Measurements from ENCODE around the gene DHX35.

DHX35 gene

GRCh38 chr20:39052676-39053075 is 90.5 kb downstream of the DHX35 start:
- DNase-seq (ENCODE audit: extremely low read depth in 1 of 2, low read depth in 1 of 2) = no peak

- no peak for DNase-seq (ENCODE audit: extremely low read depth in 1 of 2, low read depth in 1 of 2)
Observed at GRCh38 chr20:39057143-39057542, 95.0 kb downstream of the DHX35 start.

- DNase-seq (ENCODE audit: extremely low read depth in 1 of 2, low read depth in 1 of 2) = no peak
Observed at GRCh38 chr20:39057911-39058310, 95.8 kb downstream of the DHX35 start.

- DNase-seq (ENCODE audit: extremely low read depth in 1 of 2, low read depth in 1 of 2) = no peak
Observed at GRCh38 chr20:39059036-39059435, 96.9 kb downstream of the DHX35 start.

- no peak for DNase-seq (ENCODE audit: extremely low read depth in 1 of 2, low read depth in 1 of 2)
Observed at GRCh38 chr20:39066471-39067242, 104.5 kb downstream of the DHX35 start.

GRCh38 chr20:39067526-39068216 is 105.5 kb downstream of the DHX35 start:
- DNase-seq (ENCODE audit: extremely low read depth in 1 of 2, low read depth in 1 of 2) = no peak

- DNase-seq (ENCODE audit: extremely low read depth in 1 of 2, low read depth in 1 of 2) = no peak
Observed at GRCh38 chr20:39069976-39070375, 107.8 kb downstream of the DHX35 start.

GRCh38 chr20:39070484-39071231 is 108.5 kb downstream of the DHX35 start:
- DNase-seq (ENCODE audit: extremely low read depth in 1 of 2, low read depth in 1 of 2) = no peak

- DNase-seq (ENCODE audit: extremely low read depth in 1 of 2, low read depth in 1 of 2) = no peak
Observed at GRCh38 chr20:39072132-39072531, 110.0 kb downstream of the DHX35 start.

GRCh38 chr20:39072653-39073052 is 110.5 kb downstream of the DHX35 start:
- DNase-seq (ENCODE audit: extremely low read depth in 1 of 2, low read depth in 1 of 2) = no peak

- no peak for DNase-seq (ENCODE audit: extremely low read depth in 1 of 2, low read depth in 1 of 2)
Observed at GRCh38 chr20:39075731-39076130, 113.6 kb downstream of the DHX35 start.

- DNase-seq (ENCODE audit: extremely low read depth in 1 of 2, low read depth in 1 of 2) = no peak
Observed at GRCh38 chr20:39076958-39077357, 114.8 kb downstream of the DHX35 start.

- DNase-seq (ENCODE audit: extremely low read depth in 1 of 2, low read depth in 1 of 2) = no peak
Observed at GRCh38 chr20:39080326-39080725, 118.2 kb downstream of the DHX35 start.

GRCh38 chr20:39081255-39081654 is 119.1 kb downstream of the DHX35 start:
- DNase-seq (ENCODE audit: extremely low read depth in 1 of 2, low read depth in 1 of 2) = peak; percentile 50 to 68

GRCh38 chr20:39082622-39083398 is 120.7 kb downstream of the DHX35 start:
- no peak for DNase-seq (ENCODE audit: extremely low read depth in 1 of 2, low read depth in 1 of 2)

GRCh38 chr20:39083761-39084160 is 121.6 kb downstream of the DHX35 start:
- DNase-seq (ENCODE audit: extremely low read depth in 1 of 2, low read depth in 1 of 2) = no peak

- no peak for DNase-seq (ENCODE audit: extremely low read depth in 1 of 2, low read depth in 1 of 2)
Observed at GRCh38 chr20:39089029-39089428, 126.9 kb downstream of the DHX35 start.

All from stimulated activated CD8-positive, alpha-beta memory T cell treated with anti-CD3 and anti-CD28 coated beads, Interleukin-7, amount 100 ng/mL, for 48 hours (primary cell).